ENCODE data around the gene KCTD17.

The KCTD17 gene

GRCh38 chr22:37101311-37102066 is 49.9 kb downstream of the KCTD17 start:
- no peak for DNase-seq (ENCODE audit: low read depth in 1 of 2, low spot score in 1 of 2)

GRCh38 chr22:37103151-37103550 is 51.6 kb downstream of the KCTD17 start:
- no peak for DNase-seq (ENCODE audit: low read depth in 1 of 2, low spot score in 1 of 2)

GRCh38 chr22:37103656-37104452 is 52.3 kb downstream of the KCTD17 start:
- DNase-seq (ENCODE audit: low read depth in 1 of 2, low spot score in 1 of 2): no peak

GRCh38 chr22:37105154-37105553 is 53.6 kb downstream of the KCTD17 start:
- DNase-seq (ENCODE audit: low read depth in 1 of 2, low spot score in 1 of 2): no peak

- no peak for DNase-seq (ENCODE audit: low read depth in 1 of 2, low spot score in 1 of 2)
Observed at GRCh38 chr22:37105990-37106389, 54.4 kb downstream of the KCTD17 start.

GRCh38 chr22:37107816-37108621 is 56.5 kb downstream of the KCTD17 start:
- no peak for DNase-seq (ENCODE audit: low read depth in 1 of 2, low spot score in 1 of 2)

GRCh38 chr22:37109242-37109917 is 57.8 kb downstream of the KCTD17 start, which contains the start of gene TMPRSS6:
TSS of gene TMPRSS6 (minus strand) at chr22:37109713. CDS start at chr22:37103417, 6,296 bp downstream.
- DNase-seq (ENCODE audit: low read depth in 1 of 2, low spot score in 1 of 2): no peak

- no peak for DNase-seq (ENCODE audit: low read depth in 1 of 2, low spot score in 1 of 2)
Observed at GRCh38 chr22:37111156-37111717, 59.7 kb downstream of the KCTD17 start.

GRCh38 chr22:37112084-37112728 is 60.7 kb downstream of the KCTD17 start:
- no peak for DNase-seq (ENCODE audit: low read depth in 1 of 2, low spot score in 1 of 2)
